T-helper 9 cell (primary cell): ENCODE data around the gene HNRNPCL4.
"Not testable (repeated sequence)": the region's sequence is repeated elsewhere in the genome, so short reads cannot be mapped to it uniquely, and the experiment has no call there.

Source experiments
- DNase-seq: peaks from one replicate; pipeline ENCODE4 v3.0.0-alpha.2; 2020
- total RNA-seq, 2 donors: gene quantifications; one replicate each; lab custom pipeline; 2026; lab: John Stamatoyannopoulos, UW

Gene HNRNPCL4
- 0 reads per million in 2 donors for total RNA-seq

GRCh38 chr1:13165531-13165930, at the start of gene HNRNPCL4:
TSS of gene HNRNPCL4 (minus strand) at chr1:13165631. CDS start at chr1:13165467, 164 bp downstream.
- DNase-seq, result not testable (repeated sequence)

- not testable (repeated sequence) for DNase-seq
Observed at GRCh38 chr1:13208712-13209111, 43.3 kb upstream of the HNRNPCL4 start.

- not testable (repeated sequence) for DNase-seq
Observed at GRCh38 chr1:13201309-13201708, 35.9 kb upstream of the HNRNPCL4 start, which contains the start of gene PRAMEF13. TSS of gene PRAMEF13 (minus strand) at chr1:13201409. CDS start at chr1:13199589, 1,820 bp downstream.

- DNase-seq, result not testable (repeated sequence)
Observed at GRCh38 chr1:13171548-13171947, 6.1 kb upstream of the HNRNPCL4 start, which contains the start of gene PRAMEF9. TSS of gene PRAMEF9 (plus strand) at chr1:13171848. CDS start at chr1:13175281, 3,433 bp downstream.

- not testable (repeated sequence) for DNase-seq
Observed at GRCh38 chr1:13155909-13156308, 9.5 kb downstream of the HNRNPCL4 start, which contains the start of gene PRAMEF26. TSS of gene PRAMEF26 (minus strand) at chr1:13156009. CDS start at chr1:13153095, 2,914 bp downstream.

GRCh38 chr1:13116754-13117153, 48.7 kb downstream of the HNRNPCL4 start, which contains the start of gene HNRNPCL2:
TSS of gene HNRNPCL2 (minus strand) at chr1:13116854. CDS start at chr1:13116400, 454 bp downstream.
- not testable (repeated sequence) for DNase-seq
